ENCODE measurements around the gene DLGAP1.

Gene DLGAP1

DNA sequence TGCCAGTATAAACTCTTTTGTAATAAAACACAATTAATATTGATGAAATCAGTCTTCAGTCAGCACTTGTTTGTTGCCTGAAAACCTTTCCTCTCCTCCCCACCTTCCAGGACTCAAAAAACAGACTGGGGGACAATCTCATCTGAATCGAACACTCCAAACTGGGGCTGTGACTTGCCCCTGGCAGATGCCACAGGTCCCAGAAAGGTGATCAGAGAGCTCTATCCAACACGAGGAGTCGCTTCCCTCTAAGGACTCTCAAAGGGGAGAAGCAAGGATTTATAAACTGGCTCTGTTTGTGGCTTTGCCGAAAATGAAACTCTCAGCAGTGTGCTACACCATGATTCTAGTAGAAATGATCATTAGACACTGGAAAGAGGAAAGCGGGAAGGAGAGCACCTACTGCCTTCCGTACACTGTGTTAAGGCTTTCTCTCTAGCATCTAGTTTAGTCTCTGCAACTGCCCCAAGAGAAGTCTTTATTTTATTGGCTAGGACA, 805.9 kb downstream of the DLGAP1 start:
- no peak for DNase-seq

DNA sequence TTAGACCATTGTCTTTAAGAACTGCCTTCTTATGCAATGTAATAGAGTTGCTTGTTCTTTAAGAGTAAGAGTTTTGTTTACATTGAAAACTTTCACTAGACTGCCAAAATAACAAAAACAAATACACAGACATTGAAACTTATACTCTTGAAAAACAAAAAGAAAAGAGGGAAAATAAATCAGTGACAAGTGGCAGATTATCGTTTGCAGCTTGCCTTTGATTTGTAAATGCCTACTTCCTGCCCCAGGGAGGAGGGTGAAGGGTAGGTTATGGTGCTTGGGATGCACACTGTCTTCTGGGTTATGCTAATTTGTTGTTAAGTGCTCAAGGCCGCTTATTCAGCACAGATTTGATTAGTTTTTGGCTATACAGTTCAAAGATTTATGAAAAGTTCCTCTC, 806.5 kb downstream of the DLGAP1 start:
- no peak for DNase-seq

DNA sequence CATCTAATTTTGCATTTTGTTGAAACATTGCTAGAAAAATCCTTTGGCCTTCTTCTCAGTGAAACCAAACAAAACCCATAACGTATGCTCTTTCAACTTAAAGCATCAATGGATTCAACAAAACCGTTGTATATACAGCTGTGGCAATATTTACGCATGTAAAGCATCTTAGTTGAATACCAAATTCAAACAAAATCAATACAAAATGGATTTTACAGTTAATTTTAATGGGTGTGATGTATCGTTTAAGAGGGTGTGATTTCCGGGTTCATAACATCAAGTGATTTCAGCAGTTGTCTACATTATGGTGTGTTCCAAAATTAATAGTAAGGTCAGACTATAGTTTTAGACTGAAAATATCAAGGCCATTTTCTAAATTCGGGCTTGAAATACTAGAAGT, 806.9 kb downstream of the DLGAP1 start:
- DNase-seq = no peak

DNA sequence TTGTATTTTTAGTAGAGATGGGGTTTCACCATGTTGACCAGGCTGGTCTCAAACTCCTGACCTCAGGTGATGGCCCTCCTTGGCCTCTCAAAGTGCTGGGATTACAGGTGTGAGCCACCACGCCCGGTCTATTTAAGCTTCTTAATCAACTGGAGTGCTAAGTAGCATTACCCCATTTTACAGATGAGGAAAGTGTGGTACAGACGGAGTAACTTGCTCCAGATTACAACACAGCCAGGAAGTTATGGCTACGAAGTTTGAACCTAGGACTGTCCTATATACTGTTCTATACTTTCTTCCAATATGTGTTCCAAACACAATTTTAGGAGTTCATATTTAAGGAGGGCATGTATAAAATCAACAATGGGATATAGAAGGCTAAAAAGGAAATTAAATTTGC, 807.5 kb downstream of the DLGAP1 start:
- DNase-seq = no peak

DNA sequence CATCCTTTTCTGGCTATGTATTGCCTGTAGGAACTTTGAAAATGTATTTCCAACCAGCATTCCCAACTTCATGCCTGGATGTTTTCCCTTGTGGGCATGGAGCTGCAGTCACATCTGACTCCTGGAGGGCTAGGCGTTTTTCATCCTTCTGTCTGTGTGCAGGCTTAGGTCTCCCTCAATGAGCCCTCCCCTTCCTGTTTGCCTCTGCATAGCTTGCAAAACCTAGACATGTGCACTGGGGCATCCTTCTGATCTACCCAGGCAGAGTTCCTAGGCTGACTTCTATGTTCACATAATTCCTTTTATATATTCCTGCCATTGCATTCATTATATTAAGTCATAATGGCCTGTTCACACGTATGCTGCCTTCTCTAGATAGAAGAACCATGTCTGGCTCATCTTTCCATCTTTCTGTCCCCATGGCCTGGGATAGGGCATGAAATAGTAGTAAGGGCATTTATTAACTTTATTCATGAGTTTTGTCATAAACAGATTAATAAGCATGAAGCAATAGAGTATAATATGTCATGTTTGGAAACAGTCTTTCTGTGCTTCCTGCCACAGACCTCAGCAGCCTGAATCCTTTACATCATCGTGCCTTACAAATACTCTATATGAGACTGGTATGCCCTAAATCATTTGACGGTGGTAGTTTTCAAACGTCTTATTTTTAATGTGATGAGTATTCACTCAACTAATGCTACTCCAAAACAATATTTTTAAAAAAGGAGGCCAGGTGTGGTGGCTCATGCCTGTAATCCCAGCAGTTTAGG, 809.5 kb downstream of the DLGAP1 start:
- no peak for DNase-seq

DNA sequence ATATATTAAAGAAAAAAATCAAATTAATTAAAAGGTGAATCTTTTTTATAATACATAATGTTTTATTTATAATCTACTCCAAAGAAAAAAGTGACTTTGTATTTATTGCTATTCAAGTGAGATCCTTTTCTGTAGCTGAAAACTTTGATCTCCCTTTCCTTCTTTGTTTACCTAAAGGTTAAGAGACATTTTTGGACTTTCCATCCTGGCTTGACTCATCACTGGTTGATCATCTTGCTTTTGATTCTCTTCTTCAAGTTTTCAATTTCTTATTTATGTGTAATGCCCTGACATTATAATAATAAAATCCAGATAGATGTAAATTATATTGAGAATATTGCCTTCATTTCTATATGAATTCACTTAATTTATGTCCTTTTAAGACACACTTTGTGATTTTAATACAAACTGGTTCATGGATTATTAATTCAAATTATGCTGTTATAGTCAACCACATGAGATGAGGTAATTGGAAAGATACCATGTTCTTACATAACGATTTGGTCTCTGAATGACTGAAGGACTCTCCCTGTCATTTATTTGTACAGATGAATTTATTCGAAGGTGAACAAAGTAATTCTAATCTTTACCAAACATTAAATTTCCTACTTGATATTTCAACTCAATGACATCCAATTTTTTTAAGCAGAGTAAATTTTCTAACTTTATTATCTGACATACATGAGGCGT, 820.7 kb downstream of the DLGAP1 start:
- no peak for DNase-seq

DNA sequence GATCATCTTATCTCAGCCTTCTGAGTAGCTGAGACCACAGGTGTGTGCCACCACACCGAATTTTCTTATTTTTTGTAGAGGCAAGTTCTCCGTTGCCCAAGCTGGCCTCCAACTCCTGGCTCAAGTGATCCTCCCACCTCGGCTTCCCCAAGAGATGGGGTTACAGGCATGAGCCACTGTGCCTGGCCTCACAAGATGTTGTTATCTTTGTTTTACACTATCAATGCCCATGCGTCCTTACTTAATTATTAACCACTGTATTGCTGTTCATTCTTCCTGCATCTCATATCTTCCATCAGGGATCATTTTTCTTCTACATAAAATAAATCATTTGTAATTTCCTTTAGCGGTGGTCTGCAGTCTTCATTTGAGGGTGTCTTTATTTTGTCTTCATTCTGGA, 823.2 kb downstream of the DLGAP1 start:
- no peak for DNase-seq

DNA sequence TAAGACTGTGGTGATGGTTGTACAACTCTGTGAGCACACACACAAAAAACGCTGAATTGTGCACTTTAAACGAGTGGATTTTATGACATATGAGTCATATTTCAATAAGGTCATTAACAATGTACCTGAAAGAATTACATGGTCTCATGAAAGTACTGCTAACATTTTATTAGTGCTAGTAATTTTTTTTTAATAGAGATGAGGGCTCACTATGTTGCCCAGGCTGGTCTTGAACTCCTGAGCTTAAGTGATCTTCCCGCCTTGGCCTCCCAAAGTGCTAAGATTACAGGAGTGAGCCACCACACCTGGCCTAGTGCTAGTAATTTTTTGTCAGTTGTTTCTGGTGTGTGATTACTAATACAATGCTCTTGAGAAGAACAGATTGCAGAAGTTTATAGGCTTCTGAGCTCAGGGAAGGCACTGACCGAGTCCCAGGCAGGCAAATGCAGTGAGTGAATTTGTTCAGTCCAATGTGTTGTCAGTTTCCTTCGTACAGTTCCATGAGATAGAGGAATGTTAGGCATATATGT, 828.1 kb downstream of the DLGAP1 start:
- DNase-seq = no peak

DNA sequence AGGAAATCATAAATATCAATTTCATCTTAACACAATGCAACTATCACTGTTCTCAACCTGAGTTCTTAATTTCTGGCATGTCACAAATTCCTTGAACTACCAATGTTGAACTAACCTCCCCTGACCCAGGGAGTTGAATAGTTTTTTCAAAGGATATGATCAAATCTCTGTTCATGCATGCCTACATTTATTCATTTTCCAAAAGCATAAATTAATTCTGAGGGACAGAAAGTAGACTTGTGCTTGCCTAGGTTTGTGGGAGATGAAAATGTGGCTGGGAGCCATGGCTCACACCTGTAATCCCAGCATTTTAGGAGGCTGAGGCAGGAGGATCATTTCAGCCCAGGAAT, 829.4 kb downstream of the DLGAP1 start:
- DNase-seq = no peak

DNA sequence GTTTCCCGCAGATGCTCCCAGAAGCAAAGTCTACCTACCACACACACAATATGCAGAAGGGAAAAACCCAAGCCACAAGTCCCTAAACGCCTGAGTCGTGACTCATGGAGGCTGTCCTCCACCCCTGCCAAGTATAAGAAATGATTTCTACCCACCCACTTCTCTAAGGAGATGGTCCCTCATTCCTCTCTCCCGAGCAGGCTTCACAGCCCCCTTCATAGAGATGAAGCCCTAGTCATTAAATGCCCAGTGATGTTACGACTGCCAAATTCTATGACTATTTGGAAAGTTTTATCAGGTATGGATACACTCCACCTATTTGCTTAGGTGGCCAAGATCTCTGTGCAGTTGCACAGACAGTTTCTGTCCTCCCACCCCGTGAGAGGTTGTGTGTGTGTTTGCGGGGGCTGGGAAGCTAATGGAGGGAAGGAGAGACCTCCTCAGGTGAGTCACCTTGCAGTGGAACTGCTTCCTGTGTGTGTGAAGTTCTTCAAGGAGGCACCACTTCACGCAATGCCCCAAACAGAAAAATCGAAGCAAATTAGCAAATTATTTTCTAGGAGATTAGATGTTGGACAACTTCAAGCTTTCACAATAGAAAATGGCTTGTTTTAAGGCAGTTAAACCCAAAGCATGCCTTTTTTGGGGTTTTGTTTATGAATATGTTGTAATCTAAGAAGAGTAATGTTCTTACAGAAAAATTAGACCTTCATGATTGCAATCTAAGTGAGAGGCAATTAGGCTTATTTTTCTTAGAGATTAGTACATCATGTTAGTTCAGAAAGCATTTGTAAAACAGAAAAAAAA, 830.0 kb downstream of the DLGAP1 start:
- peak; percentile 35 for DNase-seq

DNA sequence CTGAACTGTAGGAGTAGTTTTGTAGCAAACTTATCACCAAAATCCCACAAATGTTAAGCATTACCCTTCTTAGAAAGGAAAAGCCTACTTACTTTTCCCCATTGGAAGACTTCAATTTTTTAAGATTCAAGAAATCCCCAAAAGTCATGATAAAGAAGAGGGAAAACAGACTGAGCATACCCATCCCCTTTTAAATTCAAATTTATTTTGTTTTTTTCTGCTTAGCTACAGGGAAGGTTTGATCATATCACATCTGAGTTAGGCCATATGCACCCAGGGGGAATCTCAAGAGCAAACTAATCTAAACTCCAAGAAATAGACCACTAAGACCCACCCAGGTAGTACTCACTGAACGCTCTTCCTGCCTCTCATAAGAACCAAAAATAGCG, 830.6 kb downstream of the DLGAP1 start:
- no peak for DNase-seq

DNA sequence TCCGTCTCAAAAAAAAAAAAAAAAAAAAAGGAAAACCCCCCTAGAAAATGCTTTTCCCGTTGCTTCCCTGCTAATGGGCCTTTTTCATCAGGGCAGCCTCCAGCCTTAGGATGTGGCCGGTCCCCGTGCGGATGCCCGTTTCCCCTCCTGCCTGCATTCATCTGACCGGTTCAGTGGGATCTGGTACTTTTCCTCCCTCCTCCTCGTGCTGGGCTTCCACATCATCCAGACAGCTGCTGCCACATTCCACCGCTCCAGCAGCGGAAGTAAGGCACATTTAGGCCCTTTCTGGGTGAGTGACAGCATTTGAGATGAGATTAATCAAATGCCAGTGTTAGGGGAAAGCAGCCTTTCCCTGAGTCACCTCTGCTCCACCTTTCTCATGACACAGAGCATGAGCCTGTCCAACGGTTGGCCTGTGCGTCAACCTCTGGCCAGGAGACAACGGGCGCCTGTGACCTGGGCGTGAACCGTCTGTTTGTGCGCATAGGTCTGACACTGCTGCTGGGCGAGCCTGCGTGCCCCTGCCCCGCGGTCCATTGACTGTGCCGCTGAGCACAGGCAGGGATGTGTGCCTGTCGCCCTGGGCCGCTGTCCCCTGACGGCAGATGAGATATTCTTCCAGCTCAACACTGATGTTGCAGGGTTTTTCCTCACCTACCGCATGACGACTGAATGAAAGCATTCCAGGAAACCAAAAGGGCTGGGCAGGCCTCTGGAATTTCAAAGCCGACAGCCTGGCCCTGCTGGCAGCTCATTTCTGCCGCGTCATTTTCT, 831.1 kb downstream of the DLGAP1 start:
- no peak for DNase-seq

DNA sequence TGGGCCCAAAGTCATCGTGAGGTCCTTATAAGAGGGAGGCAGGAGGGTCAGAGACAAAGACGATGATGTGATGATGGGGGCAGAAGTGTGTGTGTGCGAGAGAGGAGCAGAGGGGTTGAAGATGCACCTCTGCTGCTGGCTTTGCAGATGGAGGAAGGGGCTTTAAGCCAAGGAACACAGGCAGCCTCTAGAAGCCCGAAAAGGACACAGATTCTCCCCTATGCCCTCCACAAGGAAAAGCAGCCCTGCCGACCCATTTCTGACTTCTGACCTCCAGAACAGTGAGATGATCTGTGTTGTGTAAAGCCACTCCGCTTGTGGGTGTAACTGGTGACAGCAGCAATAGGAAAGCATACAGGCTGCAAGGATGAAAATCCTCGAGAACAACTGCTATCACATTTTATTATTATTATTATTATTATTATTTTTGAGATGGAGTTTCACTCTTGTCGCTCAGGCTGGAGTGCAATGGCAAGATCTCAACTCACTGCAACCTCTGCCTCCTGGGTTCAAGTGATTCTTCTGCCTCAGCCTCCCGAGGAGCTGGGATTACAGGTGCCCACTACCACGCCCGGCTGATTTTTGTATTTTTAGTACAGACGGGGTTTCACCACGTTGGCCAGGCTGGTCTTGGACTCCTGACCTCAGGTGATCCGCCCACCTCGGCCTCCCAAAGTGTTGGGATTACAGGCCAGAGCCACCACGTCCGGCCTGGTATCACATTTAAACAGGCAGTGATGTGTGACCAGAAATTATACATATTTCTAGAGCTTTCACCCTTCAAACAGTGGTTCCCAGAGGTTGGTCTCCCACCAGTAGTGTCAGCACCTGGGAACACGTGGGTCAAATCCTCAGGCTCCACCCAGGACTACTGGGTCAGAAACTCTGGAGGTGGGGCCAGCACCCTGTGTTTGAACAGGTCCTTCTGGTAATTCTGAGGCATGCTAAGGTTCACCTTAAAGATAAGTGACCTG, 834.7 kb downstream of the DLGAP1 start:
- no peak for DNase-seq

DNA sequence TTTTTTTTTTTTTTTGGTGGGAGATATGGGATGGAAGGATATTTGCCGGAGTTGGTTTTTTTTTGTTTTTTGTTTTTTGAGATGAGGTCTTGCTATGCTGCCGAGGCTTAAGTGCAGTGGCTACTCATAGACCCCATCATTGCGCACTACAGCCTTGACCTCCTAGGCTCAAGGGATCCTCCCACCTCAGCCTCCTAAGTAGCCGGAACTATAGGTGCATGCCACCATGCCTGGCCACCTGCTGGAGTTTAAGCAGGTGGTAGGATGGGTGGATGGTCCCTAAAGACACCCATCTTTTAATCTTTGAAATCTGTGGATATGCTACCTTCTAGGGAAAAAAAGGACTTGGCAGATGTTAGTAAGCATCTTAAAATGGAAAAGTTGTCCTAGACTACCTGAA, 835.4 kb downstream of the DLGAP1 start:
- DNase-seq = no peak

DNA sequence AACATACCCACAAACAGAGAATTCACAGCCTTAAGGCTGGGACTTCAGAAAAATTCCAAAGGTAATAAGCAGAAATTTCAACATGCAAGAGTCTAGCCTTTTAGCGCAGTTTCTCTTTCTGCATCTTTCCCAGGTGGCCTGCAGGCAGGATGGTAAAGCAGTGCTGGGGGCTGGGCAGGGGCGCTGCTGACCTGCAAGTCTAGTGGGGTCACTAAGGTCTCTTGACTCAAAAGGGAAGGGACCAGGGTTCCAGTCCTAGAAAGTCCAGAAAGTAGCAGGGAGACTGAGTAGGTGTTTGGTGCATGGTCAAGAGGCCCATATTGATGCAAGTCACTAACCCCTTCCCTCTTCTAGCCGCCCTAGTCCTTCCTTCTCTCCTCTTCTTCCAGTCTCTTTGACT, 835.9 kb downstream of the DLGAP1 start:
- no peak for DNase-seq

DNA sequence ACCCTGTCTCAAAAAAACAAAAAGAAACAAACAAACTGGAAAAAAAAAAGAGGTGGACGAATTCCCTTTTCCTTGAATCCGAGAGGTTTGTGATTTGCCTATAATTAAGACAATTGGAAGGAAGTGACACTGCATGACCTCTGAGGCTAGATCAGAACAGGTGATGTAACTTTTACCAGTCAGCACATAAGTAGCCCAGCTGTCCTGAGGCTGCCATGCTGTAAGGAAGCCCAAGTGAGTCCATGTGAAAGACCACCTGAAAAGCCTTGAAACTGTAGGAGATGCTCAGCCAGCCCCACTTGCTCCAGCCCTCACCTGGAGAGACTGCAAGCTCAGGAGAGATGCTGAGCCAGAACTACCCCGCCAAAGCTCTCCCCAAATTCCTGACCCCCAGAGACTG, 838.4 kb downstream of the DLGAP1 start:
- no peak for DNase-seq

DNA sequence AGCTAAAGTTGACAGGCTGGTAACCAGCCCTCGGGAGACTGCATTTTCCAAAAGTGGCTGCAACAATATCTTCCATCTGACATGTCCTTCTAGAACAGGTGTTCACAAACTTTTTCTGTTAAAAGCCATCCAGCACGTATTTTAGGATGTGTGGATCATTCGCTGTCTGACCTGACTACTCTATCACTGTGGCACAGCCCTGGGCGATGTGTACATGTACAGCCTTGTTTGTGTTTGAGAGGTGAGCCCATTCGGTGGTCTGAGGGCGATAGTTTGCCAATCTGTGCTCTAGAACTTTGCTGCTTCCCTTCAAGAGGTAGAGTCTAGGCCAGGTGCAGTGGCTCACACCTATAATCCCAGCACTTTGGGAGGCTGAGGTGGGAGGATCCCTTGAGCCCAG, 839.0 kb downstream of the DLGAP1 start:
- DNase-seq = no peak

DNA sequence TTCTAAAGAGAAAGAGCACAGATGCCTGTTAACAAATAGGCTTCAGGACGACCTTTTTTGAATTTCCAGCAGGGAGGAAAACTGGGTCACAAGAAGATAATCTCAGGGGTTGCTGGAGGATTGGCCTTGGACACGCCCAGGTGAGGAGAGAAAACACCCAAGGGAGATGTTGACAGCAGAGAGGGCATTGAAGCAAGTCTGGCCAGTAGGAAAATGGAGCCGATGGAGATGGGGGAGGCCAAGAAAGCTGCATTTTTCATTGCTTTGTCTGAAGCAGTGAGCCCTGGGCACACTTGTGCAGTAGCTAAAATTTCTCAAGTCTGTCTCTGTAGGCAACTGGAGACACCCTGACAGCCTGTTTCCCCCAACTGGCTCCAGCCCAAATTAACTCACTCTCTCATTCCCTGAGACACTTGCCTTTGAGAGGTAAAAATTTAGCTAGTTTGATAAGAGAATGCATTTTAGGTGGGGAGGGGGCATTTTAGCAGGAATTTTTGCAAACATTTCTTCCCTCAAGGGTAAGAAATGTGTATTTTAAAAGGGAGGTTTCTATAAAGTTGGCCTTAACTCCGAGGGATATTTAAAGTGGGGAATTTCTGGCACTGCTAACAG, 839.6 kb downstream of the DLGAP1 start:
- DNase-seq = no peak

DNA sequence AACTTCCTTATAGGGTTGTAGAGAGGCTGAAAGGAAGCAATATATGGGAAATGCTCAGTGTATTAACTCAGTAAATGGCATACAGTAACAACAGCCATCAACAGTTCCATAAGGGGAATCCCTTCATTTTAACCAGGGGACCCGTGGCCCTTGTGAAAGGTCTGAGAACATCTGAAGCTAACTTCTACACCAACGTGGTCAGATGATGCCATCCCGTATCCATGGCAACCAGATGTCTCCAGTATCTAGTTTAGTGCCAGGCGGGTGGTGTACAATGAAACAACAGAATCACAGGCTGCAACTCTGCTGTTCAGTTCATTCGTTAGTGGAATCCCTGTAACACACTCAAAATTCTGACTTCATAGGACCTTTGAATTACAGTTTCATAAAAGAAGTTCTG, 842.8 kb downstream of the DLGAP1 start:
- no peak for DNase-seq

DNA sequence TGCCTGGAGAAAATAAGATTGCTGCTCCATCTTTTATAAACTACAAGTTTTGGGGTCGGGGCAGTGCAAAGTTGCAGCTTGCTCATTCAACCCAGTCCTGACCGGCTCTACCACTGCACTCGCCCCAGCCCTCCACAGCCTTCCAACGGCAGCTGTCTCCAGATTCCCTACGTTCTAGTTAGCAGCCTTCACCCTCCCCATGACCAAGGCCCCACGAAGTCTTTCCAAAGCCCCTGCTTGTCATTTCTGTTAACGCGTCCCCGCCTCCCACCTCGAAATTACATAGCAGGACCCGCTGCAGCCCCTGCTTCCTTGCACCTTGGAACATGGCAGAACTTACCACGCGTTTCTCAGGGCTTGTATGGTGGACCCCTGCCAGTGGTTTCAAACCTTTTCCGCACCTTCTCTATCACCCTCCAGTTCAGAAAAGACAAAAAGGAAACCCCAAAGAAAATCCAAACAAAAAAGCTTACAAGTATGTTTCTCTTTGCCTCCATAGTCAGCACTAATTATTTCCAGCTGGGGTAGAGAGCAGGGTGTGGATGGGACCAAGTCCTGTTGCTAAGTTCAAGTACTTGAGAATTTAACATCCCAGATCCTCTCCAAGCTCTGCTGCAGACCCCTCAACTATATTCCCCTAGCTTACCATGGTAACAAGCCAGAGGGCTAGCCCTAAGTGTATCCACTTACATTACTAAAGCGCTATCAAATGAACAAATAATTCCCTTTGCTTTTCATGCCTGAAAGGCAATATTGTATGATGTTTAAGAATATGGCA, 843.6 kb downstream of the DLGAP1 start:
- DNase-seq = no peak
